ENCODE measurements around the gene PARN. TPM values are rescaled to one million over a fixed set of nuclear protein-coding genes. Genes with fewer than 3 reads are reported as not detected.

Gene PARN
- total RNA-seq, 1 experiment from 2014 or later = 37.7 TPM

- no peak overlapping the region for H3K4me3 Mint-ChIP-seq
- CTCF ChIA-PET = interaction anchor here (1.8 kb wide), 1 partner anchor 453 kb away, joined by 5 read pairs; no protein-coding TSS in a partner anchor
- TF ChIP-seq HMGA2 (CRISPR knock-in tag; IDR thresholded peaks at IDR 0.05) = peak; percentile 85
- TF ChIP-seq ZNF423 (CRISPR knock-in tag; IDR thresholded peaks at IDR 0.05) = no peak
- no peaks in the 10 kb centered on the region for H3K36me3 Mint-ChIP-seq
- no peaks in the 10 kb centered on the region for H3K27me3 Mint-ChIP-seq (ENCODE audit: low read depth)
- no peak overlapping the region for H3K27ac Mint-ChIP-seq
- POLR2A ChIA-PET = no interaction called here
- no peak for DNase-seq (ENCODE audit: low spot score)
- no peaks in the 10 kb centered on the region for H3K4me1 Mint-ChIP-seq
- H3K9me3 Mint-ChIP-seq = peaks cover 3% of the 10 kb centered on the region; the same call in 1 of the 2 replicates
- no peak for ATAC-seq
Observed at GRCh38 chr16:14388243-14388642, 241.8 kb downstream of the PARN start.

- no peak for TF ChIP-seq USF1 (CRISPR knock-in tag; IDR thresholded peaks at IDR 0.05)
- TF ChIP-seq GRHL2 (CRISPR knock-in tag; IDR thresholded peaks at IDR 0.05; ENCODE audit: insufficient replicate concordance, severe bottlenecking) = no peak
- TF ChIP-seq FOXP4 (CRISPR knock-in tag; IDR thresholded peaks at IDR 0.05) = no peak
- no peaks in the 10 kb centered on the region for H3K27me3 Mint-ChIP-seq (ENCODE audit: low read depth)
- H3K4me1 Mint-ChIP-seq = no peaks in the 10 kb centered on the region
- H3K27ac Mint-ChIP-seq = no peak overlapping the region
- DNase-seq (ENCODE audit: low spot score) = no peak
- no peak overlapping the region for H3K4me3 Mint-ChIP-seq
- ChIA-PET POLR2A (no interaction called here), CTCF (interaction anchor here (0.6 kb wide), 1 partner anchor 50 kb away, joined by 3 read pairs; no protein-coding TSS in a partner anchor)
- ATAC-seq = no peak
- peaks cover 3% of the 10 kb centered on the region; the same call in 1 of the 2 replicates for H3K9me3 Mint-ChIP-seq
- H3K36me3 Mint-ChIP-seq = no peaks in the 10 kb centered on the region
Observed at GRCh38 chr16:14386115-14386514, 243.9 kb downstream of the PARN start.

Other genes starting within 250 kb of the PARN start
- 56.1 to 70.3 TPM (median 59.4 TPM) in 3 replicates for gene BFAR, start 2.7 kb upstream of the PARN start, total RNA-seq (2021)
- 0.39 to 0.85 TPM (median 0.42 TPM) in 3 replicates for gene PLA2G10, start 64.0 kb upstream of the PARN start, total RNA-seq (2021)
- 0.92 to 2.3 TPM (median 1.4 TPM) in 3 replicates for gene NPIPA3, start 73.2 kb upstream of the PARN start, total RNA-seq (2021)
- gene NPIPA2, start 112.3 kb upstream of the PARN start, total RNA-seq (2021) = 12.1 to 20.8 TPM (median 19.5 TPM) in 3 replicates
- 100.0 to 112 TPM (median 101 TPM) in 3 replicates for gene NOMO1, start 203.5 kb upstream of the PARN start, total RNA-seq (2021)

Measured in WTC11 (cell line).